ENCODE results near the gene FLCN.

- no peak for TF ChIP-seq SUZ12 (IDR thresholded peaks at IDR 0.05; ENCODE audit: extremely low read depth, insufficient read depth, insufficient read length)
- TF ChIP-seq YY1 (IDR thresholded peaks at IDR 0.05; ENCODE audit: insufficient read depth, insufficient read length): no peak
These were observed 12.8 kb downstream of the FLCN start for GRCh38 chr17:17224137-17224536.
